SK-N-SH (cell line): Measurements from ENCODE around the gene ARID1A.

ENCODE experiments used
- CHD2 ChIP-seq: fragments of 150-350 bp; IDR thresholded peaks from 2 replicates; pipeline ENCODE4 v1.6.1; 2018; ENCODE audit warnings: low read length; ENCODE audit not compliant: partially characterized antibody
- EP300 ChIP-seq, 2 experiments: IDR thresholded peaks; 2 replicates each; pipeline versions ENCODE4 v1.4.0 to v1.6.1; 2012; ENCODE audit warnings: borderline replicate concordance in 1 of 2, low read depth in 1 of 2, low read length in 1 of 2
- EZH2phosphoT487 ChIP-seq: fragments of 200-600 bp; sonication (generic); IDR thresholded peaks from 2 replicates; pipeline ENCODE4 v1.6.1; 2017; ENCODE audit warnings: low read depth, mixed run types, mild to moderate bottlenecking, antibody characterized with exemption, moderate library complexity, borderline replicate concordance
- GABPA ChIP-seq: IDR thresholded peaks from 2 replicates; pipeline ENCODE4 v1.4.0; 2012; ENCODE audit warnings: low read depth, mild to moderate bottlenecking
- POLR2AphosphoS5 ChIP-seq: IDR thresholded peaks from 2 replicates; pipeline ENCODE4 v1.6.1; 2012; ENCODE audit warnings: low read depth, low read length
- RAD21 ChIP-seq: IDR thresholded peaks from 2 replicates; pipeline ENCODE4 v1.6.1; 2012; ENCODE audit warnings: mild to moderate bottlenecking, low read length
- SMC3 ChIP-seq: IDR thresholded peaks from 2 replicates; pipeline ENCODE4 v1.6.1; 2012; ENCODE audit warnings: low read depth, low read length, improper control_type of control experiment
- YY1 ChIP-seq: IDR thresholded peaks from 2 replicates; pipeline ENCODE4 v1.4.0; 2012; ENCODE audit warnings: low read depth, mild to moderate bottlenecking
- TF ChIP-seq, protein P1 (sequence below): fragments of 200-600 bp; sonication (generic); IDR thresholded peaks from 2 replicates; pipeline ENCODE4 v1.6.1; 2017; ENCODE audit warnings: antibody characterized with exemption, mild to moderate bottlenecking, moderate library complexity
- TF ChIP-seq, protein P2 (sequence below): IDR thresholded peaks from 2 replicates; pipeline ENCODE4 v1.6.1; 2012; ENCODE audit warnings: mild to moderate bottlenecking, low read depth, low read length, moderate library complexity

DNA sequence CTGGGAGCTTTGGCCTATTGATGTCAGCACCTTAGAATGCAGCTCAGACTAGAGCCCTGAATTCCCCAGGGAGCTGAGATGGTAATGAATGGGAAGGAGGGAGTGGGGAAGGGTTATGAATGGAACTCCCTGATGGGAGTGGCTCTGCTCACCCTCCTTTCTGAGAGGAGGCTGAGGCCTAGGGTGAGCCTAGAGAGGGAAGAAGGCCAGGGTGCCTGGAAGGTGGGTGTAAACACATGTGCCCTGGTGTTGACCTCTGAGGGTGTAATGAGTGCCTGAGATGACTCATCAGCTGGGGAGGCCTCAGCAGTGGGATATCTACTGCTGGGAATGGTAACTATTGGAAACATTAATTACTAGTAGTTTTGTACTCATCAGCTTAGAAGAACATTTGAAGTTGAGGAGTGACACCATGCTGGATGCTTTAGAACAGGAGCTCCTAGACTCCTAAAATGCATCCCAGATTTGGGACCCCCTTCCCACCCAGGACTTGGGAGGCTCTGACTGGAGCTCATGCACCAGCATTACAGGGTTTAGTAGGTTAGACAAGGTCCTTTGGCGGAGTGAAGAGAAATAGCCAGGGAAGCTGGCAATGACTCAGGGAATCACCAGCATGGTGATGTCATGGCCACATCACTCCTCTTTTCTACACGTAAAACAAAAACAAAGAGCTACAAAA is 76.0 kb downstream of the ARID1A start:
- TF ChIP-seq, protein P1, sequence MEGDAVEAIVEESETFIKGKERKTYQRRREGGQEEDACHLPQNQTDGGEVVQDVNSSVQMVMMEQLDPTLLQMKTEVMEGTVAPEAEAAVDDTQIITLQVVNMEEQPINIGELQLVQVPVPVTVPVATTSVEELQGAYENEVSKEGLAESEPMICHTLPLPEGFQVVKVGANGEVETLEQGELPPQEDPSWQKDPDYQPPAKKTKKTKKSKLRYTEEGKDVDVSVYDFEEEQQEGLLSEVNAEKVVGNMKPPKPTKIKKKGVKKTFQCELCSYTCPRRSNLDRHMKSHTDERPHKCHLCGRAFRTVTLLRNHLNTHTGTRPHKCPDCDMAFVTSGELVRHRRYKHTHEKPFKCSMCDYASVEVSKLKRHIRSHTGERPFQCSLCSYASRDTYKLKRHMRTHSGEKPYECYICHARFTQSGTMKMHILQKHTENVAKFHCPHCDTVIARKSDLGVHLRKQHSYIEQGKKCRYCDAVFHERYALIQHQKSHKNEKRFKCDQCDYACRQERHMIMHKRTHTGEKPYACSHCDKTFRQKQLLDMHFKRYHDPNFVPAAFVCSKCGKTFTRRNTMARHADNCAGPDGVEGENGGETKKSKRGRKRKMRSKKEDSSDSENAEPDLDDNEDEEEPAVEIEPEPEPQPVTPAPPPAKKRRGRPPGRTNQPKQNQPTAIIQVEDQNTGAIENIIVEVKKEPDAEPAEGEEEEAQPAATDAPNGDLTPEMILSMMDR = no peak
- TF ChIP-seq SMC3 (no peak), EZH2phosphoT487 (no peak), EP300 (IDR thresholded peaks at IDR 0.05; ENCODE audit: borderline replicate concordance in 1 of 2, low read depth in 1 of 2, low read length in 1 of 2) (peak in 1 of 2 experiments; percentile 10; a peak in 1 of 4 replicates), POLR2AphosphoS5 (no peak; the same call in none of the 2 replicates), YY1 (no peak), GABPA (no peak), CHD2 (no peak), RAD21 (no peak)
- TF ChIP-seq, protein P2, sequence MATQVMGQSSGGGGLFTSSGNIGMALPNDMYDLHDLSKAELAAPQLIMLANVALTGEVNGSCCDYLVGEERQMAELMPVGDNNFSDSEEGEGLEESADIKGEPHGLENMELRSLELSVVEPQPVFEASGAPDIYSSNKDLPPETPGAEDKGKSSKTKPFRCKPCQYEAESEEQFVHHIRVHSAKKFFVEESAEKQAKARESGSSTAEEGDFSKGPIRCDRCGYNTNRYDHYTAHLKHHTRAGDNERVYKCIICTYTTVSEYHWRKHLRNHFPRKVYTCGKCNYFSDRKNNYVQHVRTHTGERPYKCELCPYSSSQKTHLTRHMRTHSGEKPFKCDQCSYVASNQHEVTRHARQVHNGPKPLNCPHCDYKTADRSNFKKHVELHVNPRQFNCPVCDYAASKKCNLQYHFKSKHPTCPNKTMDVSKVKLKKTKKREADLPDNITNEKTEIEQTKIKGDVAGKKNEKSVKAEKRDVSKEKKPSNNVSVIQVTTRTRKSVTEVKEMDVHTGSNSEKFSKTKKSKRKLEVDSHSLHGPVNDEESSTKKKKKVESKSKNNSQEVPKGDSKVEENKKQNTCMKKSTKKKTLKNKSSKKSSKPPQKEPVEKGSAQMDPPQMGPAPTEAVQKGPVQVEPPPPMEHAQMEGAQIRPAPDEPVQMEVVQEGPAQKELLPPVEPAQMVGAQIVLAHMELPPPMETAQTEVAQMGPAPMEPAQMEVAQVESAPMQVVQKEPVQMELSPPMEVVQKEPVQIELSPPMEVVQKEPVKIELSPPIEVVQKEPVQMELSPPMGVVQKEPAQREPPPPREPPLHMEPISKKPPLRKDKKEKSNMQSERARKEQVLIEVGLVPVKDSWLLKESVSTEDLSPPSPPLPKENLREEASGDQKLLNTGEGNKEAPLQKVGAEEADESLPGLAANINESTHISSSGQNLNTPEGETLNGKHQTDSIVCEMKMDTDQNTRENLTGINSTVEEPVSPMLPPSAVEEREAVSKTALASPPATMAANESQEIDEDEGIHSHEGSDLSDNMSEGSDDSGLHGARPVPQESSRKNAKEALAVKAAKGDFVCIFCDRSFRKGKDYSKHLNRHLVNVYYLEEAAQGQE = no peak
